HL-60 (cell line): ENCODE measurements around the gene PGS1.

ENCODE experiments used
- DNase-seq, 2 experiments: peaks; one replicate each; pipeline ENCODE4 v3.0.0-alpha.2; 2010 to 2020; ENCODE audit warnings: low read depth in 1 of 2, low spot score in 1 of 2
- H3K27ac ChIP-seq: fragments of 250-450 bp; sonication (Bioruptor Pico); replicated peaks from 2 replicates; pipeline ENCODE4 v1.5.1; 2020; ENCODE audit warnings: mild to moderate bottlenecking, moderate library complexity
- H3K27me3 ChIP-seq: fragments of 250-450 bp; sonication (Bioruptor Pico); 2 replicates; pipeline ENCODE4 v1.5.1; 2021; ENCODE audit warnings: mild to moderate bottlenecking, moderate library complexity; ENCODE audit not compliant: insufficient read depth, poor library complexity, severe bottlenecking
- H3K4me3 ChIP-seq: replicated peaks from 2 replicates; pipeline ENCODE4 v1.5.1; 2011; ENCODE audit warnings: mild to moderate bottlenecking, control low read depth, low read length; ENCODE audit not compliant: insufficient read depth
- CTCF ChIP-seq: IDR thresholded peaks from one replicate; pipeline ENCODE4 v1.5.1; 2011; ENCODE audit warnings: low read length, control low read depth, inconsistent platforms; ENCODE audit not compliant: insufficient read depth
- GABPA ChIP-seq: IDR thresholded peaks from 2 replicates; pipeline ENCODE4 v1.6.1; 2012; ENCODE audit warnings: low read depth
- POLR2AphosphoS5 ChIP-seq: IDR thresholded peaks from 2 replicates; pipeline ENCODE4 v1.6.1; 2012; ENCODE audit warnings: low read depth
- REST ChIP-seq: IDR thresholded peaks from 2 replicates; pipeline ENCODE4 v1.6.1; 2012; ENCODE audit warnings: low read depth; ENCODE audit not compliant: insufficient replicate concordance
- SPI1 ChIP-seq: IDR thresholded peaks from 2 replicates; pipeline ENCODE4 v1.6.1; 2012; ENCODE audit warnings: low read depth, mild to moderate bottlenecking, borderline replicate concordance

PGS1 gene

GRCh38 chr17:78387977-78388941 lies 9.8 kb downstream of the PGS1 start:
- TF ChIP-seq REST: no peak
- TF ChIP-seq CTCF: no peak
- TF ChIP-seq POLR2AphosphoS5: no peak
- peak; percentile 99 for TF ChIP-seq SPI1
- no peak for TF ChIP-seq GABPA
- H3K27ac ChIP-seq: peak overlapping the region; percentile 73
- peak; percentile 73 to 93 for DNase-seq
- H3K27me3 ChIP-seq: no peaks in the 10 kb centered on the region
- H3K4me3 ChIP-seq: no peak overlapping the region

GRCh38 chr17:78390241-78391050 lies 12.0 kb downstream of the PGS1 start:
- TF ChIP-seq SPI1: no peak
- TF ChIP-seq CTCF: no peak
- no peak for TF ChIP-seq GABPA
- no peak for TF ChIP-seq REST
- TF ChIP-seq POLR2AphosphoS5: no peak
- Histone ChIP-seq H3K27ac (no peak overlapping the region), H3K4me3 (no peak overlapping the region), H3K27me3 (no peaks in the 10 kb centered on the region)
- DNase-seq: no peak

- H3K4me3 ChIP-seq: no peak overlapping the region
- H3K27ac ChIP-seq: no peak overlapping the region
- no peak for TF ChIP-seq POLR2AphosphoS5
- no peak for TF ChIP-seq CTCF
- TF ChIP-seq SPI1: no peak
- TF ChIP-seq REST: no peak
- TF ChIP-seq GABPA: no peak
- DNase-seq: no peak
- H3K27me3 ChIP-seq: no peaks in the 10 kb centered on the region
These were observed 12.6 kb downstream of the PGS1 start for GRCh38 chr17:78391051-78391431.
